GM21529 (cell line): ENCODE results near the gene RAB5B.
A peak's percentile ranks its signal among the peaks of the same experiment; 100 is the strongest.
"Not testable (repeated sequence)": the region's sequence is repeated elsewhere in the genome, so short reads cannot be mapped to it uniquely, and the experiment has no call there.

ENCODE experiments used
- ATAC-seq: cut with Tn5 transposase; IDR thresholded peaks from one replicate; pipeline ENCODE4 v1.9.1; 2021; ENCODE audit not compliant: unreplicated experiment

Gene RAB5B

GRCh38 chr12:55982319-55982936 is 8.6 kb downstream of the RAB5B start:
- peak; percentile 89 for ATAC-seq

- no peak for ATAC-seq
Observed at GRCh38 chr12:55983232-55983842, 9.5 kb downstream of the RAB5B start.

DNA sequence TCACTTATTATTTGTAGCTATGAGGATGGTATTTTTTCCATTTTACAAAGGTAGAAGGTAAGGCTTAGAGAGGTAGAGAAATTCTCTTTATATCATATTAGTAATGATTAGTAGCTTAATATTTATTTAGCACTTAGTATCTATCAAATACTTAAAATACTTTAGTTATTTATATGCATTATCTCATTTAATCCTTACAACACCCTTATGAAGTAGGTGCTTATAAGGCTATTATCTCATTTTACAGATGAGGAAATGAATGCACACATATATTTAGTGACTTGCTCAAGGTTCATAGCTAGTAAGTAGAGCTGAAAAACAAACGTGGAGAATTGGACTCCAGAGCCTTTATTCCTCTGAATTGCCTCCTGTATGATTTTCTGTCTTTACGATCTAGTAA is 11.0 kb downstream of the RAB5B start:
- no peak for ATAC-seq

GRCh38 chr12:55985341-55985740 is 11.5 kb downstream of the RAB5B start:
- no peak for ATAC-seq

GRCh38 chr12:55985976-55986375 is 12.1 kb downstream of the RAB5B start:
- not testable (repeated sequence) for ATAC-seq

- ATAC-seq: no peak
Observed at GRCh38 chr12:55991110-55991509, 17.2 kb downstream of the RAB5B start.

DNA sequence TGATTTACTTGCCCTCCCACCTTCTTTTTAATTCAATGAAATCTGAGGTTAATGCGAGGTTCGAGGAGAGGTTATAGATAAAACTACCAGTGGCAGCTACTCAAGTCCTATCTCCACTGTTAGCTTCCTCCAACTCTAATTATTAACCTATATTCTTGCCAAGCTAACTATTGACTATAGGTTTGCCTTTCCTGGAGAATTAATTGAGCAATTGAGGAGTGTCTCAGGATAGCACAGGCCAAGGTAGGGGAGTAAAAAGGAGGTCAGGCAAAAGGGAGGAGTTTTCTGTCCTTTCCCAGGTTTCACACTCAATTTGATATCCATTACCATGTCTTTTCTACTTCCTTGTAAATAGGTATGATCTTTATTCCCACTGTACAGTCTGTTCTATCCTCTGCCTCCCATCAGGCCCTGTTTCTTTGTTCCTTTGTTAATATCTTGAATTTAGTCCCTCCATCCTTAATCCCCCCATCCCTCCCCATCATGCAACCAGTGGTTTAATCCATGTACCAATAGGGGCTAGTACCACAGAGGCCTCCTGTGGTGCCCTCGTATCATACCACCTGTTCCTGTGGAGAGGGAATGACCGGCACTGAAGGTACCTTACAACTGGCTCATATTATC is 19.5 kb downstream of the RAB5B start:
- no peak for ATAC-seq

DNA sequence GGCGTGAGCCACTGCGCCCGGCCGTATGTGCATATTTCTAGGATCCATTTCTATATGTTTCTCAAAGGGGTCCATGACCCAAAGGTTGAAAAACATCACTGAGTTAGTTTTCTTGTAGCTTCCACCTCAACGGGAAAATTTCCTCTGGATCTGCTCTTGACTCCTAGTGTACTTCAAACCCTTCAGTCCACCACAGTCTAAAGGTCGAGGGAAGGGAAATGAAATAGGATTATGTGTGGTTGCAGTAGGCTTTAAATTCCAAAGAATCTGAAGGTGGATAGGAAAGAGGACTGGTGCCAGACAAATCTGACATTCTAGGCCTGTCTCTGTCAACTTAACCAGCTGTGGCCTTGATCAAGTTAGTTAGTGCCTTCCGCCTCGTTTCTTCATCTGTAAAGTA is 21.5 kb downstream of the RAB5B start:
- ATAC-seq: no peak

GRCh38 chr12:55996201-55996714 is 22.4 kb downstream of the RAB5B start:
- no peak for ATAC-seq

GRCh38 chr12:55996715-55997534 is 23.0 kb downstream of the RAB5B start, which contains the start of gene SUOX:
Gene SUOX (plus strand): TSS chr12:55997276. CDS start chr12:56002222, 4,946 bp downstream.
- ATAC-seq: peak; percentile 99

DNA sequence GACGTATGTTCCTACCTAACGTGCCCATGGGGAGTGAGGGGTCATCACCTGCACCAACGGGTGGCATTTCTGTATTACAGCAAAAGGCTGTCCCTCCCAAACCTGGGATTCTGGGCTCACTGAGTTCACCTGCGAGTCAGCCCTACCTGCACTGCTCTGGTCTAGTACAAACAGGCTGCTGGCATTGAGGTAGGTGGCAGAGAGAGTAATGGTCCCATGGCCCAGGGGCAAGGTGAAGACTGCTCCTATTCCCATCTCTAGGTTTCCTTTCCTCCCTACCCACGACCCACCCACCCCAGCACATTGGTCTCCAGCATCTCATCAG is 23.6 kb downstream of the RAB5B start:
- no peak for ATAC-seq

GRCh38 chr12:55999522-55999921 is 25.6 kb downstream of the RAB5B start:
- not testable (repeated sequence) for ATAC-seq

- not testable (repeated sequence) for ATAC-seq
Observed at GRCh38 chr12:55999999-56000540, 26.2 kb downstream of the RAB5B start.

- ATAC-seq: no peak
Observed at GRCh38 chr12:56001487-56002100, 27.7 kb downstream of the RAB5B start.

- ATAC-seq: not testable (repeated sequence)
Observed at GRCh38 chr12:56003376-56003775, 29.5 kb downstream of the RAB5B start.

GRCh38 chr12:56004211-56004610 is 30.3 kb downstream of the RAB5B start:
- ATAC-seq: no peak

- peak; percentile 45 for ATAC-seq
Observed at GRCh38 chr12:56007564-56008559, 34.0 kb downstream of the RAB5B start.

DNA sequence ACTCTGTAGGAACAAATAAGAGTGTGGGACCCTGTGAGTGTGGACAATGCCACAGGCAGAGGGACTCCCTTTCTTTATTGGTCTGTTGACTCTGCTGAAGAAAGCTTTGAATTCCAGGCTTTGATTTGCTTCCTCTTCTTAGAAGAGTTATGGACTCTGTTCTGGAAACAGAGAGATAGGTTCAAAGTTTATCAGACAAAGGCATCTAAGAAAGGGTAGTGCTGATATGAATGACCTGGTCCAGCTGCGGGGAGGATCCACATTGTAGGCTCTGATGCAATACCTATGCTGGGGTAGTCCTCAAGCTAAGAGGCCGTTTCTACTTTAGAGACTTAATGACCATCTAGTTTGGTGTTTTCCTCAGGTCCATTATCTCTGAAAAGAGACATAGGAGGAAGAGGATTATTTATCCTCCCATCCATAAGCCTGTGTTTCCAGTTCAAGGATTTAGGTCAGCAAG is 36.3 kb downstream of the RAB5B start:
- ATAC-seq: no peak

DNA sequence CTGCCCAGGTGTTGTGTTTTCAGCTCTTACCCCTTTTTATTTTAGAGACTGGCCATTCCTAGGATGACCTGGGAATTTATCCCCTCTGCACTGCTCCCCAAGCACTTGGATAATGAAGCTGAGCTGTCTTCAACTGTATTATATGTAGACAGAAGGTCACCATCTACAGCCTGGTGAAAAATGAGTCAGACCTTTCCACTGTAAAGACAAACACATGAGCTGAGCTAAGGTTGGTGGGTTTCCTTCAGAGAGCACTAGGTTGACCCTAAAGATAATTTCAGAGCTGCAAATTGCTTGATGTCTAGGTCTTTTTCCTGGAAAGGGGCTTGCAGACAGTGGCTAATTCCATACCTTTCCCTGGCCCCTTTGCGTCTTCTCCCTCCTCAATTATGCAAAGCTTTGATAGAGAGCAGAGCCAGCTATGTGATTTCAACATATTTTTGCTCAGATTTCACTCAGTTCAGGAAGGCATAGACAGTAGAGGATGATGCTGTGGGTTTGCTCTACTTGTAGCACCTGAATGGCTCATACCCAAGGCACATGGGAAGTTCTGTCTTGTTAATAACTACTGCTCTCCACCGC is 37.7 kb downstream of the RAB5B start:
- no peak for ATAC-seq
